Stimulated activated CD8-positive, alpha-beta memory T cell treated with anti-CD3 and anti-CD28 coated beads, Interleukin-15, amount 100 ng/mL, for 4 hours (primary cell): ENCODE data around the gene CAPN9.
"Not testable (repeated sequence)": the region's sequence is repeated elsewhere in the genome, so short reads cannot be mapped to it uniquely, and the experiment has no call there.

Experiments used
- DNase-seq, 2 donors: peaks; one replicate each; pipeline ENCODE4 v3.0.0-alpha.2; 2020; ENCODE audit warnings: low read depth in 2 of 2

Gene CAPN9

DNA sequence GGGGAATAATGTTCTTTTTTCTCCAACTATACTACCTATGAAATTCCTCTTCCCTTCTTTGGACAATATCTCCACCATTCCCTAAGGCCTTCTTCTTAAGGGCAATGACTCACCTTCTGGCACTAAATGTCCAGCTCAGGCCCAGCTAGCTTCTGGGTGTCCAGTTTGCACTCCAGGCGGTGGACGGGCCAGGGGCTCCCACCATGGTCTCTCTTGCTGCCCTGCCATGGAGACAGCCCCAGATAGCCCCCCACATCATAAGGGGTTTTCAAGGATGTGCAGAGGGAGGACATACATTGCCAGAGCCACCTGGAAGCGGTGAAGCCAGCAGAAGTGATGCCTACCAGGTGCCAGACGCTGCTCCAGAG is 77.3 kb downstream of the CAPN9 start:
- no peak for DNase-seq

DNA sequence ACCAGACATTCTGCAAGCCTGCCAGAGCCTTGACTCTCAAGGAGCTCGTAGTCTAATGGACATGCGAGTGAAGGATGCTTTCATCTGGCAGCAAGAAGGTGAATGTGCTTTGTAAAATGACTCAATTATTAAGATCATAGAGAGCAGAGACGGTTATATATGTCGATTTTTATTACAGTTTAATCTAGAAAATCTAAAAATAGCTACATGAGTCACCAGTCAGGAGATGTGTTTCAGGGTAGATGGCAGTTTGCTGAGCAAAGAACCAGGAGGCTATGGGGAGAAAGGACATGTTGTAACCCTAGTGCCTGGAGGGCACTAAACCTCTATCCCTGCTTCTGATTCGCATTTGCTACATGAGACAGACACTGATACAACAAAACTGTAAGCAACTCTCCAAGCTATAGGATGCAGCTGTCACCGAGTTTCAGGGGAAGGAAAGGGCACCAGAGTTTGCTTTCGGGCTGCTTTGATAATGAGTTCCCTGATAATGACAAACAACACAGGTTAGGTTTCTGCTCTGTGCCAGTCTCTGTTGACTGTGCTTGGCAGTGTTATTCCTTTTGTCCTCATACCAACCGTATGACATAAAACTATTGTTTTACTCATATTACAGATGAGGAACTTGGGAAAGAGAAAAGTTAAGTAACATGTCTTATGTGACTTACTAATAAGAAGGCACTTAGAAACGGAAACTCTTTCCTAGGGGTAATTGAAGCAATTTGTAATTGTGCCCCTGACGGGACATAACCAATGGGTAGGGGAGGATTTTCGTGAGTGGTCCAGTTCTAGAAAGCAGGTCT is 77.9 kb downstream of the CAPN9 start:
- DNase-seq: no peak

DNA sequence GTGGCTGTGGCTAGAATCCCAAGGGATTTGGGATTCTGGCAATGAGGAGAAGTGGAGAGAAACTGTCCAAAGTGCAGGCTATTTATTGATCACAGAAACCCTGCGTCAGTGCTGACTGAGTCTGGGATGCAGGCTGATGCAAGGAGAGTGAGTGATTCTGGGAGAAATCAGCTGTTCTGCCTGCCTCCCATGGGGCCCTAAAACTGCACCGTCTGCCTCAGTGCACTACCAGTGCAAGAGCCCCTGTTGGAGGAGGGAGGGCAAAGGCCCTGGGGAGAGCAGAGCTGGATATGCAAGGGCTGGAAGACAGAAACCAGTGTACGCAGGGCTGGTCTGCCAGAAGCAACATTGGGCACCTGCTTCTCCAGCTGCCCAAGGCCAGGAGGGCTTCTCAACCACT is 78.6 kb downstream of the CAPN9 start:
- no peak for DNase-seq

DNA sequence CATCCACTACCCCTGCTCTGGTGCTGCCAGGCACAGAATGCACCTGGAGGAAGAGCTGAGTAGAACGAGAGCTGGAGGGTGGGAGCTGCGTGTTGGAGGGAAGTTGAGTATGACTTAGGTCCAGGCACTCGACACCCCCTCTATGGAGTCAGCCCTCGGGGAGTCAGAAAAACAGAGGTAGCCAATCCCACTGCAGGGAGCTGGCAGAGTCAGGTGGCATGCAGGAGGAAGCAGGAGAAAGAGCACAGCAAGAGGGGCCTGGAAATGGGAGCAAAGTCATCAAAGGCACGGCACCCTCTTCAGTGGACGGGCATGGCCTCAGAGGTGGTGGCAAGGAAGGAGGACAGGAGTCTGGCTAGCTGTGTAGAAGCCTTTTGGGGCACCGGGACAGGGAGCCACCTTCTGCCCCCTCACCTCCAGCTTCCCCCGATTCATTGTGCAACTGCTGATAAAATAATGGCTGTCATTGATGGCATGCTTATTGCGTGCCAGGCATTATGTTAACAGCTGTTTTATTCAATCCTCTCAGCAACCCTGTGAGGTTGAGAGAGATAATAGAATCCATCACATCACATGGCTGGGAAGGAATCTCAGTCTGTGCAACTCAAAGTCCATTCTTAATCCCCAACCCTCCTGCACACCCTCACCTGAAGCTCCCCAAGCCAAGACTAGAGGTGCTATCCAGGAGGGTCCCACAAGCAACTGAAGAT is 79.1 kb downstream of the CAPN9 start:
- DNase-seq: no peak

DNA sequence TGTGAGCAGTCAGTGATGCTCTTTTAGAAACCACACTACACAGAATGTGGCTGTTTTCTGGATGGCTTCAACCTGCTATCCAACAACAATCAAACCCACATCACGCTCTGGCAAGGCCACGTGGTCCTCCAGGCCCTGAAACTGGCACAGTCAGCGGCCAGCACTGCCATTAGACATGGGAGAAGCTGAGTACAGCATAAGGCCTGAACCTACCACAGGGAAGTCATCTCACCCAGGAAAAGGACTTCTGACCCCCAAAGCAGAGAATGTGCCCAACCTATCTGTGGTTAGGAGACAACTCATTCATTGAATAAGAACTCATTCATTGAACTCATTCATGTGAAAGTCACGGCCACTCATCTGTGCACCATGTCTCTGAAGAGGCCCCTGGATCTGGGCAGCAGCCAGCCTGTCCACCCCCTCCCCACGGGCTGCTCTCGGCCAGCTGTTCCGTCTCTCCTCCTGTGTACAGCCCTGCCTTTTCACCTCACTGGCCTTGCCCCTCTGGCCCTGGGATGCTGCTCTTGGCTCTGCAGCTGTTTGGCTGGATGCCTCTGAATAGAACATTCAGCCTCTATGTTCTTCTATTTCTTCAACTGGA is 80.0 kb downstream of the CAPN9 start:
- no peak for DNase-seq

DNA sequence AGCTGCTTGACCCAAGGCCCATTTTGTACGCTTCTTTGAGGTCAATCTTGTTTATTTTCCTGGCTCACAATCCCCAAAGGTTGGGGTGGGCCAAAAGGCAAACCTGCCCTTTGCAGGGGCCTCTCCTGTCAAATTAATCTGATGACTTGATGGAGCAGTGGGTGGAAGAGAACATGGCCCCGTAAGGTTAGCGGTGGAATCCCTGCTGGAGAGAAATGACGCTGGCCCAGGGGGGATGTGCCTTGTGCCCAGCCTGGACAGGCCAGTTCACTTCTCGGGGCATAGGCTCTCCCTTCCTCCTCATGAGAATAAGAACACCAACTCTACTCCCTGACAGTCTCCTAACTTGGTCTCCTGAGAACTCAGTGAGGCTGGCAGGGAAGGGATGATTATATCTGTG is 80.6 kb downstream of the CAPN9 start:
- no peak for DNase-seq

DNA sequence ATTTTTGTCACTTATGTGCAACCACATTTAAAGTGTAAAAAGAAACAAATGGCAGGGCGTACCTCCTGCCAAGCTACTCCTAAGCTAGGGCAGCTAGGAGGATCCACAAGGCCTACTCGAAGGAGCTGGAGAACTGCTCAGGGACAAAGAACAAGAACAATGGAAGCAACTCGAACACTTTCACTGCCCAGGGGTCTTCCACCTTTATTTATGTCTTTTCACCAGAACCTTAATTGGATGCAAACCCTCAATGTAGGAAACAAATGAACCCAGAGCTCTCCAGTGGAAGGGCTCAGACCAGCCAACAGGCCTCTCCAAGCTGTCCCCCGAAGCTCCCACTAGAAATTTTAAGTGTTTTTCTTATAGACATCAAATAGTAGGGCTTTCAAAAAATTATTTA is 81.2 kb downstream of the CAPN9 start:
- no peak for DNase-seq

DNA sequence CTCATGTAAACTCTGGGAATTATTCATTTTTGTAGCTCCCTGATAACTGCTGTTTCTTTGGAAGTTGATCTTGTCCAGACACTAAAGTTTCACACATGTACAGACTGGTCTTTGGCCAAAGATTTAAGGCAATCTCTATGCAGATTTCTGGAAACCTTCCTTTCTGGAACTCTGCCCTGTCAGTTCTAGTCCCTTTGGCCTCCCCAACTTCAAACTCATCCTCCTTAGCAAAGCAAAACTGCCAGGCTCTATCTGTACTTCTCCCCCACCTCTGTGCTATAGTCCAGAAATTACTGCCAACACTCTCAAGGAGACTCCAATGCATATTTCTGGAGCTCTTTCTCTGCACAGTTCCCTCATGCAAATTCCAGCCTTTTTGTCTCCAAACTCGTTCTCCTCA is 84.6 kb downstream of the CAPN9 start:
- DNase-seq: no peak

DNA sequence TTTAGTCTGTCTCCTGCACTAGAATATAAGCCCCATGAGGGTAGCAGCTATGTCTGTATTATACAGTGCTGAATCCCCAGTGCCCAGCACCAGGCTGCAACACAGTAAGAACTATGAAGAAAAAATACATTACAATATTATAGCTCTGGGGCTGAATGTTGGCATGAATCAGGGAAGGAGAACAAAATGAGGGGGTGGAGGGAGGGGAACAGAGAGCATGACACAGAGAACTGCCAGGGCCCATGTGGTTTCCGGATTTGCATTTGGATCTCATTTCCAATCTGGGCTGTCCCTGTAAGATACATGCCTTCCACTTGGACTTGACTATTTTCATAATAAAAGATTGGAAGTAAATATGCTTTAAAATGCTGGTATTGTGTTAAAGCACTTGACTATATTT is 85.3 kb downstream of the CAPN9 start:
- no peak for DNase-seq

DNA sequence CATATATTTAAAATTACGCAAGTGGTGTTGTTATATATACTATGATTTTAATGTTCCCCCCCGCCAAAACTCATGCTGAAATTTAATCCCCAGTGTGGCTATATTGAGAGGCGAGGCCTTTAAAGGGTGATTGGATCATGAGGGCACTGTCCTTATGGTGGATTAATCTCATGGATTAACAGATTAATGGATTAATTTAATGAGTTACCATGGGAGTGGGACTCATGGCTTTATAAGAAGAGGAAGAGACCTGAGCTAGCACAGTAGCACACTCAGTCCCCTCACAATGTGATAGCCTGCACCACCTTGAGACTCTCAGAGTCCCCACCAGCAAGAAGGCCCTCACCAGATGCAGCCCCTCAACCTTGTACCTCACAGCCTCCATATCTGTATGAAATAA is 86.3 kb downstream of the CAPN9 start:
- DNase-seq: no peak

DNA sequence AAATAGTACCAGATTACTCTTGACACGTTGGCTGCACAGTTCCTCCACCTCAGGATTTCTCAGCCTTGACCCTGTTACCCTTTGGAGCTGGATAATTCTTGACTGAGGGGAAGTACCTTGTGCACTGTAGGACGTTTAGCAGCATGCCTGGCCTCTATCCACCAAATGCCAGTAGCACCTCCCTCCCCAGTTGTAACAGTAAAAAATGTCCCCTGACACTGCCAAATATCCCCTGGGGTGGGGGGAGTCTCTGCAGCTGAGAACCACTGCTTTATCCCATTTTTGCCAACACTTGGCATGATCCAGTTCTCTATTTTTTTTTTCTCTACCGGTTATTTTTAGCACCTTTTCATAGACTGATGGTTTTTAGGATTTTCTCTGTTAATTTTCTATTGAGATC is 87.1 kb downstream of the CAPN9 start:
- DNase-seq: no peak

DNA sequence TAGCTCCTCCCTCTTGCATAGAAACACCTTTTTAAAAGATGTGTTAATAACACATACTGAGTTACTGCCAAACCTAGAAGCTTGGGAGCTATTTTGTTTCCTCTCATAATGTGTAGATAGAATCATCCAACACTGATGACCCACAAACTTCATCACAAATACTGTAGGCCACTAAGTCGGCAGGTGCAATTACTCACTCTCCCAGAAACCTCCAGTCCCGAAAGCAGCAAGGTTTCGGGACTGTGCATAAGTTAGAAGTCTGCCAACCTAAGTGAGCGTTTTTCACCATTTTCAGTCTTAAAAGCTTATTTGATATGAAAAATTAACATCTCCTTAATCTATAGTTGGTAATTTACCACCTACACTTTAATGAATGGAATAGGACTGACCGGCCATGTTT is 89.2 kb downstream of the CAPN9 start:
- DNase-seq: no peak

DNA sequence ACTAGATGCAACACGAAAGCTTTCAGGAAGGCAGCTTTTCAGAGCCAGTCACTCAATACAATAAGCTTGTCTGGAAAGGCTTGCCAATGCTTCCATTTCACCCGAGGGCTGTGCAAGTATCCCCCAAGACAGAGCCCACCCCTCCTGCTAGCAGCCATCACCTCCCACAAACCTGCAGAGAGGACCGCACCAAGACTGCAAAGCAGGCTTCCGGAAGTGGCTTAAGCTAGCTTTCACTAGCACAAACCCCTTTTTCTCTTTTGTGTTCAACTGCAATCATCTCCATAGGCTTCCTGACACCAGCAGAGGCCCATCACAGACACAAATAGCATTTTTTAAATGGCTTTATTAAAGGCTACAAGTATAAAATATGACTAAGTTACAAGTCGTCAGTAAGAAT is 89.6 kb downstream of the CAPN9 start:
- DNase-seq: no peak

DNA sequence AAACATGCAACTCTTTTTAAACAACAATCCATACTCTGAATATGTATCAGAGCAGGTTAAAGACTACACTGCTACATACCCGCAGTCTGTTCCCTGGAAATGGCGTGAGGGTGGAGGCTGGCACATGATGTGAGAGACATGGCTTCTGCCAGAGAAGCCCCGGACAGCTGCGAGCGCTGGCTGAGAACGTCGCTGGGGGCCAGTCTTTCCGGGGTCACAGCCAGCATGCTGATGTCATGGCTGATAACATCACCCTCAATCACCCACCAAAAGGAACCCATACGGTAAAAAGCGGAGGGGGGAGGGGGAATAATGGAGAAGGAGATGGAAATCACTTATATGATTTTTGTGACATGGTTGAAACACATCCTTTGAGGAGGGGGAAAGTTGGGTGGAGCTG is 92.0 kb downstream of the CAPN9 start:
- no peak for DNase-seq

DNA sequence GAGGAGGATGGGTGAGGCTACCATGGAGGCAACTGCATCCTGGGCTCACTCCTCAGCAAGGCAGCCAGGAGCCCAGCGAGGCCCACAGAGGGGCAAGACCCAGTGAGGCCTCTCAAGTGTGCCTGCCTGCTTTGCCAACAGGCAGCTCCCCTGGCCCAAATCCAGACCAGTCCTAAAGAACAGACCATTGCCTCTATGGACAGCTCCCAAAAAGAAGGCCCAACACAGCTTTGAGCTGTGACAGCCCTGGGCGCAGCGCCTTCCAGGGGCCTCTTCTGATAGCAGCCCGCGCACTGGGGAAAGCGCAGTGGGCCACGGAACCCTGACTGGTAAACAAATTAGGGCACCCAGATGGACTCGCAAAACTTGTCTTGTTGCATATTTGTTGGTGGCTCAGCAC is 95.6 kb downstream of the CAPN9 start:
- no peak for DNase-seq

DNA sequence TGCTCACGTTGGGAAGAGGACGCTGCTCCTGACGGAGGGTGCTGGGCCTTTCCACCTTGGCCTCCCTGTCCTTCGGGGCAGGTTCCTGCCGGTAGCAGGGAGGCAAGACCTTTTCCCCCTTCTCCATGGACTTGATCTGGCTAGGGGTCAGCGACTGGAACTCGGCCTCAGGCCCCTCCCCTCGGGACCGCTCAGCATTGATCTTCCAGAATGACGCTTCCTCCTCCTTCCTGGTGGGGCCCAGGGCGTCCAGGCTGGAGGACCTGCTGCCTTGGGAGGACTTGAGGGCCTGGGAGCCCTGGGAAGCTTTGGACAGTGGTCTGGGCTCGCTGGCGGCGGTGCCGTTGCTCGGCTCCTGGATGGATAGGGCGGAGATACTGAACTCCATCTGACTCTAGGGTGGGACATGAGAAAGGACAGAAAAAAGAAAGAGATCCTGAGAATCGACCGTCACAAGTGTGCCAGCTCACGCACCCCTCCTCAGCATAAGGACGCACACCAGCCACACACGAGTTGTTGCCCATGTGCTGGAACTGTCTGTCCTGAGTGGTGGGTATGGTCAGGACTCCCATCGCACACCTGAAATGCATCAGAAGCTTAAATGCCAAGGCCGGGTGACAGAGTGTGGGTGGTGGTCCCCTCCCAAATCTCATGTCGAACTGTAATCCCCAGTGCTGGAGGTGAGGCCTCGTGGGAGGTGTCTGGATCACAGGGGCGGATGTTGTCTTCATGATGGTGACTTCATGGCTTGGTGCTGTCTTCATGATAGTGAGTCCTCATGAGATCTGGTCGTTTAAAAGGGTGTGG is 96.5 kb downstream of the CAPN9 start:
- no peak for DNase-seq

DNA sequence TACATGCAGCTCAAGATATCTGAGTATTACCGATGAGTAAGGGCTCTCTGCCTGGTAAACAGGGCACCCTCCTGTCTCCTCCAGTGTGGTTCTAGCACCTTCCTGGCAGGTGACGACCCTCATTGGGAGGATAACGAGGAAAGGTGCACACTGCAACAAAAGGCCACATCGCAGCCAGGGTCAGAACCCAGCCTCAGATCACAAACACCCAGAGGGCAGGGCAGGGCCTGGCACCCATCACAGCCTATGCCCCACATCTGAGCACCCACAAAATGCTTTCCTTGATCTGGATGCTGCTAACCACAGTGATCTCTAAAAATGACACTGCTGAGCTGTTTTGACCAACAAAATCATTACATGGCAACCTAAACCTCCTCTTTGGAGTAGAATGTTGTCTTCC is 97.4 kb downstream of the CAPN9 start:
- DNase-seq: no peak

DNA sequence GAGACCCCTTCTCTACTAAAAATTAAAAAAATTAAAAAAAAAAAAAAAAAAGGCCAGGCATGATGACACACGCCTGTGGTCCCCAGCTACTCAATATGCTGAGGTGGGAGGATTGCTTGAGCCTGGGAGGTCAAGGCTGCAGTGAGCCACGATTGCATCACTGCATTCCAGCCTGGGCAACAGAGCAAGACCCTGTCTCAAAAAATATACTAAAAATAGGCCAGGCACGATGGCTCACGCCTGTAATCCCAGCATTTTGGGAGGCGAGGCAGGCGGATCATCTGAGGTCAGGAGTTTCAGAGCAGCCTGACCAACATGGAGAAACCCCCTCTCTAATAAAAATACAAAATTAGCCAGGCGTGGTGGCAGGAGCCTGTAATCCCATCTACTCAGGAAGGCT is 98.0 kb downstream of the CAPN9 start:
- not testable (repeated sequence) for DNase-seq

DNA sequence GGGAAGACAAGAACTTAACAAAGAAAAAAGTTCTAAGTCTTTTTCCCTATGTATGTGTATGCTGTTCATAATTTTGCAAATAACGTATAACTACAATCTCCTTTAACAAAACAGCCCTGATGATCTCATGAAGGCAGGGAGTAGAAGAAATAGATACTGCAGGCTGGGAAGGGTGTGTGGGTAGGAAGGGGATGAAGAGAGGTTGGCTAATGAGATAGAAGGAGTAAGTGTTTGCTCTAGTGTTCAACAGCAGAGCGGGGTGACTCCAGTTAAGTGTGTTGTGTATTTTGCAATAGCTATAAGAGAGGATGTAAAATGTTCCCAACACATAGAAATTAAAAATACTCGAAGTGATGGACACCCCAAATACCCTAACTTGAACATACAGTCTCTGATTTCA is 101.0 kb downstream of the CAPN9 start:
- DNase-seq: no peak

DNA sequence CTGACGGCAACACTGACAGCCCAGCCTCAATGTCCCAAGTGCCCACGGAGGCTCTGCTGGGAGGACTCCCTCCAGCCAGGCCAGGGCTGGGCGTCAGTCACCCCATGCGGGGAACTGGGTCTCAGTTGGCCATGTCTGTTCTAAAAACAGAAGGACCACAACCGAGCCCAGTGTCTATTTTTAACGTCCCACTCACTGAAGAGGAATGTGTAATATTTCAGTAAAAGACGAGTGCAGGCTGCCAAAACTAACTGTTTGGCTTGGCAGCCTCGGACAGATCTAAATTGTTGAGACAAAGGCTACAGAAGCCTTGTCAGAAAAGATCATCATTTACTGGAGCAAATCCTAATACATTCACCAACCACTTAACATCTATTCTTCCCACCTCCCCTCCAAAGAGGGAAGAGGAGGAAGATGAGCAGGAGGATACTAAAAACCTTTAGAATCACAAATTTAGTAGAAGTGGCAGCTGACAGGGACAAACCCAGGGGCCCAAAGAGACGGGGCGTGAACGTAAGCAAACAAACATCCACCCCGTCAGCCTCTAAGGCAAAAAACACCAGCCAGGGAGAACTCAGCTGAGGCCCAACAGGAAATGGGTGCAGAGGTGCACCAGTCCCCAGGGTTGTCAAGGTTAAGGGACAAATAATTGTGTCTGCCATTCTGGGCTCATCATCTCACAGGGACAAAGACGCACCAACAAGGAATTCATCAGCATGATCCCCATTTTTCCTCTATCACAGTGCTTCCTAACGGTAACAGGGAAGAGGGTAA is 102.5 kb downstream of the CAPN9 start:
- DNase-seq: no peak

DNA sequence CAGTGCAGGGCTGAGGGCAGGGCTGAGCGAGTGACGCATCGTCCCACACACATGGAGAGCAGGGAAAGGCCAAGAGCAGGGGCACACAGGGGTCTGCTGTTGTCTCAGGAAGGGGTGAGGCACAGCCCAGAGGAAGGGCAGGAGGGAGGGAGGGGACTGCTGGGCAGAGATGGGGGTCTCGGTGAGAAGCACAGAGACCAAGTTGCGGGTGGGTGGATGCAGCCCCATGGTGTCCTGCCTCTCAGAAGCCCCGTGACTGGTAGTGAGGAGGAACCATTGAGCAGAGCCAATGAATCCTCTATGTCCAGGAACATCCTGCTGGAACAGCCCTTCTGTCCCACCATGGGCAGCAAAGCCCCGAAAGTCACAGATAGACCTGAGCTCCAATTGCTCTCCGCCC is 103.4 kb downstream of the CAPN9 start:
- DNase-seq: no peak

DNA sequence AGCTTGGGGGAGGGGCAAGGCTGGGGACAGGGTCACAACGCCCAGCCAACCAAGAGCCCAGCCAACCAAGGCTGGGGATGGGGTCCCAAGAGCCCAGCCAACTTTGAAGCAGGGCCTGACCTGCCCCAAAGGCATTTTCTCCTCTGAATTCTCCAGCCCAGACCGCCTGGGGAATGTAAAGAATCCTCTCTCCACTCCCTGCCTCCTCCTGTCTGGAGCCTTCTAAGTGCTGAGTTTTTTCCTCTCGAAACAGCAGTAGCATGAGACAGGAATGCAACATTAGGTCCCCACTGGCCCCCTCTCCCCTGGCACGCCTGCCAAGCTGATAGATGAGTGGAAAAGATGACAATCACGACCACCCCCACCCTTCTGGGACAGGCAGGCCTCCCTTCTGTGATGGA is 104.1 kb downstream of the CAPN9 start:
- no peak for DNase-seq
